OCI-LY3 (cell line): ENCODE data around the gene ANKRD28.

Experiments used
- H2AFZ ChIP-seq: fragments of 200-600, 300-600 bp; shearing (Covaris generic); 2 replicates; pipeline ENCODE4 v1.6.0; 2014; ENCODE audit warnings: antibody characterized with exemption, low read depth, low read length
- H3K27ac ChIP-seq: fragments of 200-600, 300-600 bp; sonication (generic); 2 replicates; pipeline ENCODE4 v1.5.1; 2014; ENCODE audit warnings: mild to moderate bottlenecking, low read length, moderate library complexity, mixed read lengths
- H3K27me3 ChIP-seq: fragments of 200-600, 300-600 bp; sonication (generic); 2 replicates; pipeline ENCODE4 v1.6.1; 2014; ENCODE audit warnings: low read depth, low read length, mixed read lengths
- H3K36me3 ChIP-seq: fragments of 200-600, 300-600 bp; sonication (generic); replicated peaks from 2 replicates; pipeline ENCODE3; 2014; ENCODE audit warnings: low read depth, low read length, mixed read lengths
- H3K4me1 ChIP-seq: fragments of 300-600, 200-600 bp; sonication (generic); 2 replicates; pipeline ENCODE4 v1.6.1; 2014; ENCODE audit warnings: low read length, mixed read lengths
- H3K4me2 ChIP-seq: fragments of 200-600, 300-600 bp; sonication (generic); 2 replicates; pipeline ENCODE4 v1.6.1; 2014; ENCODE audit warnings: low read length, mixed read lengths
- H3K4me3 ChIP-seq: fragments of 300-600, 200-600 bp; sonication (generic); 2 replicates; pipeline ENCODE4 v1.5.1; 2014; ENCODE audit warnings: antibody characterized with exemption, mild to moderate bottlenecking, low read length, moderate library complexity
- H3K79me2 ChIP-seq: fragments of 300-600, 200-600 bp; shearing (Covaris generic); 2 replicates; pipeline ENCODE4 v1.6.1; 2014; ENCODE audit warnings: mild to moderate bottlenecking, low read length, mixed read lengths
- H3K9ac ChIP-seq: fragments of 300-600, 200-600 bp; shearing (Covaris generic); 2 replicates; pipeline ENCODE4 v1.6.0; 2014; ENCODE audit warnings: mild to moderate bottlenecking, low read length, moderate library complexity
- H3K9me3 ChIP-seq: fragments of 200-600, 300-600 bp; shearing (Covaris generic); 2 replicates; pipeline ENCODE4 v1.6.1; 2014; ENCODE audit warnings: low read length, mixed read lengths; ENCODE audit not compliant: insufficient read depth
- H4K20me1 ChIP-seq: fragments of 200-600, 300-600 bp; sonication (generic); 2 replicates; pipeline ENCODE4 v1.6.1; 2016; ENCODE audit warnings: low read length, mixed read lengths; ENCODE audit not compliant: insufficient read depth
- EZH2phosphoT487 ChIP-seq: fragments of 200-600 bp; shearing (Covaris generic); IDR thresholded peaks from 2 replicates; pipeline ENCODE4 v1.6.1; 2018; ENCODE audit warnings: antibody characterized with exemption, mixed run types, low read depth
- TF ChIP-seq, protein P1 (sequence below): fragments of 200-600, 300-600 bp; sonication (generic); IDR thresholded peaks from 2 replicates; pipeline ENCODE4 v1.5.1; 2014; ENCODE audit warnings: antibody characterized with exemption, low read length, low read depth

The ANKRD28 gene

DNA sequence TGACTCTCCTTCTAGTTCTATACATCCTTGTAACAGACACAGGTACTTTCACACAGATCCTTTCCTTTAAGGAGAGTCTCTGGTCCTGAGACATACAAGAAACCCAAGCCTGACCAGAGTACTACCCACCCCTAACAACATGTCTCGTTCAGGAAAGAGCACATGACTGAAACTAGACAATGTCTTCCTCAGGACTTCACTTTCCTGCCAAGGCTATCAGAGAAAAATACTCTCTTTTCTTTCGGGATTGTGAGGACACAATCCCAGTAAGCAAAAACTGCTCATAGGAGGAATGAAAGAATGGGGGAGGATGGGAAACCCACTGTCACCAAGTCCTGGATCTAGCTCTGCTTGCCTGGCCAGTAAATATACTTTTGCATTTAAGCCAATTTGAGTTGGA lies 11.5 kb upstream of the ANKRD28 start:
- H3K9ac ChIP-seq = no peak overlapping the region
- H3K27me3 ChIP-seq = no peaks in the 10 kb centered on the region
- no peak overlapping the region for H3K4me2 ChIP-seq
- no peaks in the 10 kb centered on the region for H3K9me3 ChIP-seq
- H4K20me1 ChIP-seq = peaks cover 23% of the 10 kb centered on the region; the same call in 1 of the 2 replicates
- no peak overlapping the region for H3K4me3 ChIP-seq
- H3K79me2 ChIP-seq = peaks cover 13% of the 10 kb centered on the region
- H3K4me1 ChIP-seq = peaks cover 40% of the 10 kb centered on the region
- no peak overlapping the region for H2AFZ ChIP-seq
- H3K36me3 ChIP-seq = no peaks in the 10 kb centered on the region
- no peak overlapping the region for H3K27ac ChIP-seq
- TF ChIP-seq, protein P1, sequence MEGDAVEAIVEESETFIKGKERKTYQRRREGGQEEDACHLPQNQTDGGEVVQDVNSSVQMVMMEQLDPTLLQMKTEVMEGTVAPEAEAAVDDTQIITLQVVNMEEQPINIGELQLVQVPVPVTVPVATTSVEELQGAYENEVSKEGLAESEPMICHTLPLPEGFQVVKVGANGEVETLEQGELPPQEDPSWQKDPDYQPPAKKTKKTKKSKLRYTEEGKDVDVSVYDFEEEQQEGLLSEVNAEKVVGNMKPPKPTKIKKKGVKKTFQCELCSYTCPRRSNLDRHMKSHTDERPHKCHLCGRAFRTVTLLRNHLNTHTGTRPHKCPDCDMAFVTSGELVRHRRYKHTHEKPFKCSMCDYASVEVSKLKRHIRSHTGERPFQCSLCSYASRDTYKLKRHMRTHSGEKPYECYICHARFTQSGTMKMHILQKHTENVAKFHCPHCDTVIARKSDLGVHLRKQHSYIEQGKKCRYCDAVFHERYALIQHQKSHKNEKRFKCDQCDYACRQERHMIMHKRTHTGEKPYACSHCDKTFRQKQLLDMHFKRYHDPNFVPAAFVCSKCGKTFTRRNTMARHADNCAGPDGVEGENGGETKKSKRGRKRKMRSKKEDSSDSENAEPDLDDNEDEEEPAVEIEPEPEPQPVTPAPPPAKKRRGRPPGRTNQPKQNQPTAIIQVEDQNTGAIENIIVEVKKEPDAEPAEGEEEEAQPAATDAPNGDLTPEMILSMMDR = no peak
- TF ChIP-seq EZH2phosphoT487 = no peak

DNA sequence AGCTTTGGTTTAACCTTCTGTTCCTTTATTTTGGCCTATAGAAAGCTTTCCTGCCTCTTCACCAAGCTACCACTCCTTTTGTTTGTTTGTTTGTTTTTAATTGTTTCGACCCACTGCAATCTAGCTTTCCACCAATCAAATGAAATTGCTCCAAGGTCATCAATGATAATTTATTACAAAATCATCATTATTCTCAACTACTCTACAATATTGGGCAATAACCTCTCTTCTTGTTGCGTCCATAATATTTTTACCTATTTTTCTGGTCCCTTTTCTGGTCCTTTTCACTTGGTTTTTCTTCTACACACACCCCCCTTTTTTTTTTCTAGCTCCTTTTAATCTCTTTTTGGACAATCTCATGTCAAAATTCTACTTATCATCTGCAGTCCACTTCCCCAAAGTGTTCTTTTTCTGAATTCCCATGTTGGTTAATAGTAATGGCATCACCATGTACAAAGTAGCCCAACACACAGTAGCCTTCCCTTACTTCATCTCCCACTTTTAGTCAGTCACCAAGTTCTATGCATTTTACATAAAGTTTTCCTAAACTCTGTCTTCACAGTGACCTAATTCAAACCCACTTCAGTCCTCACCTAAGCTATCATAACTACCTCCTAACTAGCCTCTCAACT lies 11.0 kb upstream of the ANKRD28 start:
- no peaks in the 10 kb centered on the region for H3K9me3 ChIP-seq
- H3K27ac ChIP-seq = no peak overlapping the region
- H3K9ac ChIP-seq = no peak overlapping the region
- H2AFZ ChIP-seq = no peak overlapping the region
- no peak overlapping the region for H3K4me2 ChIP-seq
- no peak for TF ChIP-seq EZH2phosphoT487
- TF ChIP-seq, protein P1 = no peak
- H3K4me3 ChIP-seq = no peak overlapping the region
- peaks cover 40% of the 10 kb centered on the region for H3K4me1 ChIP-seq
- H3K79me2 ChIP-seq = peaks cover 13% of the 10 kb centered on the region
- no peaks in the 10 kb centered on the region for H3K36me3 ChIP-seq
- no peaks in the 10 kb centered on the region for H3K27me3 ChIP-seq
- H4K20me1 ChIP-seq = peaks cover 23% of the 10 kb centered on the region; the same call in 1 of the 2 replicates

DNA sequence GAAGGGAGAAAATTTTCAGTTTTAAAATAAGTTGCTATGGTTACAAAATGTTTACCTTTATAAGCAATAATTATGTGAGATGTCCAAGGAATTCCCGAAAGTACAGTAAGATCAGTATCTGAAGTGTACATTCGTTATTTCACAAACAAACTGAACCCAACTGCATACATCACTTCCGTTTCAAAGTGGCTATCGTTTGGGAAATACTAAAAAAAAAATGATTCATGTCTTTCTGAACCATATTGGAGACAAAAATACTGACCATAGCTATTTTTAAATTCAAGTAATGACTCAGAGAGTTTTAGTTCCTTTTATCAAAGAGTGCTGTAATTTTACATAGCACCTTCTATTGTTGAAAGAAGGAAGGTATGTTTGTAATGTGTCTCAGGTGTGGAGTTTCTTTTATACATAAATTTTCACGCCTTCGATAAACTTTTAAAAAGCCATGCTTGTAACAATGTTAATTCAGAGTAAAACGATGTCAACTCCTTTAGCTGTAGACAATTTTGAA lies 8.0 kb upstream of the ANKRD28 start:
- H2AFZ ChIP-seq = no peak overlapping the region
- H3K9me3 ChIP-seq = no peaks in the 10 kb centered on the region
- no peaks in the 10 kb centered on the region for H3K36me3 ChIP-seq
- H3K27ac ChIP-seq = peak overlapping the region; percentile 5; the same call in 1 of the 2 replicates
- peaks cover 43% of the 10 kb centered on the region for H3K4me1 ChIP-seq
- peaks cover 24% of the 10 kb centered on the region for H3K79me2 ChIP-seq
- peak overlapping the region; percentile 73 for H3K4me2 ChIP-seq
- no peaks in the 10 kb centered on the region for H3K27me3 ChIP-seq
- peaks cover 20% of the 10 kb centered on the region; the same call in 1 of the 2 replicates for H4K20me1 ChIP-seq
- H3K9ac ChIP-seq = peak overlapping the region; percentile 2; the same call in 1 of the 2 replicates
- TF ChIP-seq, protein P1 = peak; percentile 24; the same call in 1 of the 2 replicates
- no peak for TF ChIP-seq EZH2phosphoT487
- peak overlapping the region; percentile 62 for H3K4me3 ChIP-seq

DNA sequence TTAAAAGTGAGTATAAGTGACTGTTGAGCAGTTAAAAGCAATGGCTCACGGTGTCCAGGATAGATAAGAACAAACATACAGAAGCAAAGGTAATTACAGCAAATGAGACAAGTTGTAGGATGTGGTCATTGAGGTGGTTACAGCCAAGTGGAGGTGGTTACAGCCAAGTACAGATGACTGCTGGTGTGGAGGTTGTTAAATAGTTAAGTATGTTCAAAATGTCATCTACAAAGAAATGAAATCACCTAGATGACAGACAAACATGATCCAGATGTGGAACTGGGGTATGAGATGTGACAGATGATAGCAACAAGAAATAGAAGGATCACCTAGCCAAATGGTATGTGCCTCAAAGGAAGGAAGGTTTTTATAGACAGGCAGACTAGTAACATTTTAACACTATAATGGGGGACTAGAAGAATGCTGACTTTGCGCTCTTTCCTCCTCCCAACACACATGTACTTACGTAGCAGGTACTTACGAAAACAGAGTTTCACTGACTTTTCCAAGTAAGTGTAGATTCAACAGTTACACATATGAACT lies 6.8 kb upstream of the ANKRD28 start:
- TF ChIP-seq EZH2phosphoT487 = no peak
- TF ChIP-seq, protein P1 = no peak
- peak overlapping the region; percentile 73; the same call in 1 of the 2 replicates for H3K4me2 ChIP-seq
- peaks cover 25% of the 10 kb centered on the region for H3K79me2 ChIP-seq
- H2AFZ ChIP-seq = no peak overlapping the region
- H3K36me3 ChIP-seq = no peaks in the 10 kb centered on the region
- no peaks in the 10 kb centered on the region for H3K9me3 ChIP-seq
- H3K4me3 ChIP-seq = no peak overlapping the region
- peaks cover 15% of the 10 kb centered on the region; the same call in 1 of the 2 replicates for H4K20me1 ChIP-seq
- no peak overlapping the region for H3K9ac ChIP-seq
- H3K27ac ChIP-seq = no peak overlapping the region
- peaks cover 43% of the 10 kb centered on the region for H3K4me1 ChIP-seq
- no peaks in the 10 kb centered on the region for H3K27me3 ChIP-seq
